Measurements from ENCODE around the gene SLC24A1.

- TF ChIP-seq CTCF (tag by site-specific recombination; IDR thresholded peaks at IDR 0.05), result no peak
- no peak for TF ChIP-seq ZNF664 (tag by site-specific recombination; IDR thresholded peaks at IDR 0.05)
- TF ChIP-seq ZNF560 (tag by site-specific recombination; IDR thresholded peaks at IDR 0.05; ENCODE audit: borderline replicate concordance), result no peak
These were observed 45.1 kb upstream of the SLC24A1 start for GRCh38 chr15:65576664-65577063.
